ENCODE measurements around the gene AGAP1. TPM values are rescaled to one million over a fixed set of nuclear protein-coding genes. Genes with fewer than 3 reads are reported as not detected.

Gene AGAP1
- total RNA-seq, 1 experiment from 2014 or later = 14.8 TPM

DNA sequence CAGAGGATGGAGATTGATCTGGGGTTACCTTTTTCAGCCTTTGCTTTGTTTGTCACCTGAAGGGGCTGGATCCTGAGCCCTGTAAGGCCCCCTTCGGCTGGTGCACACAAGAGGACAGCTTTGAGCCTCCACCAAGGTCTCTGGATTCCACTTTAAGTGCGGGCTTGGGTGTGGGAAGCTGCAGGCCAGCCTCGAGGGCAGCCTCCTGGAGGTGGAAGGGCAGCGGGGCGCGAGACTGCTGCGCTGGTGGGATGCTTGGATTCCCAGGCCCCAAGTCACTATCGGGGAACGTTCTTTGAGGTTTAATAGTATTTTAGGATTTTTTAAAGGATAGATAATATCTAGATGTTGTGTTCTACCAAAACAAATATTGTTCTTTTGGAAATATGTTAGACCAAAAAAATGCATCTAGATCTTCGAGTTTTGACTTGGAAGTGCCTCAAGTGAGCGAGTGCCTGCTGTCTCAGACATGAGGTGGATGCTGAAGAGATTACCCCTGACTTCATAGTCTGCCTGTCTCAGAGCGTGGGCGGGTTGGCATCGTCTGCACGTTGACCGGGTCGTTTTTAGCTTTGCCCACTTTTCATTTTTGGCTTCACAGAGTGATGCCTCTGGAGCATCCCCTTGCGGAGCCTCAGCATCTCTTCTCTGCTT is 113.8 kb downstream of the AGAP1 start:
- no peak for DNase-seq (ENCODE audit: low read depth)

DNA sequence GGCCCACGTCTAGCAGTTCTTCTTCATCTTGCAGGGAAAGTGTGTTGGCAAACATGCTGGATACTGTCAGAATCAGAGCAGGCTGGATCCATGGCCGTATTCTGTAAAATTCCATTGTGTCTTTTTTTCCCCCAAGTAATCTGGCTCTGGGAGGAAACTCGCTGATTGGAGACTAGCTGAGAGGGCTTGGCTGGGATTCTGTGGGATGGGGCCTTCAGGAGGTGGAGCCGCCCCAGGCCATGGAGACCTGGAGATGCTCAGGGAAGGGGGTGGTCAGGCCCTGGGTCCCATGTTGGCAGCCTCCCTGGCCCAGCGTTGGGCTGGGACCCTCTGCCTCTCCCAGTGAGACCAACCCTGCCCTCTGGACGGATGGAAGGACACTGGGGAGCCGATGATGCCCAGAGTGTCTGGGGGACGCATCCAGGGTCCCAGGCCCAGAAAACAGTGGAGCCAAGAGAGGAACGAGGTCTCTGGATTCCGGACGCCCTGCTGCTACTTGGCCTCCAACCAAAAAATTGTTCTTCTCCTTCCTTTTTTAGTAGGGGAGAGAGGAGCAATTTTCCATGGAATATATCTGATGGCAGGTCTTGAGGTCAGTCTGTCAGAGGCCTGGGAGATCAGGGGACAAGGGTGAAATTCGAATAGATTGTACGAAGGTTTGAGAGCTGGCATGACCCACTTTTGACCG is 114.5 kb downstream of the AGAP1 start:
- DNase-seq (ENCODE audit: low read depth) = no peak

DNA sequence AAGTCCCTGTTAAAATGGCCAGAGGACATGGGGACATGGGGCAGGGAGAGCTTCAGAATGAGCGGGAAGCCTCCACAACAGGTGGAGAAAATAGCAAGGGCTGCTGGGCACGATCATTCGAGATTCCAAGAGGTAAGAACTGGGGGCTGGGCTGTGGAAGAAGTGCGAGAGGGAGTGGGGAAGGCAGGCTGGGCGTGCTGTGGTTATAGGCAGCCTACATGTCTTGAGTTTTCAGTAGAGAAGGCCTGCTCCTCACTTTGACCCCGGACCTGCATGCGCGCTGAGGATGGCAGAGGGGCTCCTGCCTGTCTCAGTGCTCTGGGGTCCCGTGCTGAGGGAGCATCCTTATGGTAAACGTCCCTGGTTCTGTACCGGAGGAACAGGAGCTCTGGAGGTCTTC is 115.5 kb downstream of the AGAP1 start:
- no peak for DNase-seq (ENCODE audit: low read depth)

DNA sequence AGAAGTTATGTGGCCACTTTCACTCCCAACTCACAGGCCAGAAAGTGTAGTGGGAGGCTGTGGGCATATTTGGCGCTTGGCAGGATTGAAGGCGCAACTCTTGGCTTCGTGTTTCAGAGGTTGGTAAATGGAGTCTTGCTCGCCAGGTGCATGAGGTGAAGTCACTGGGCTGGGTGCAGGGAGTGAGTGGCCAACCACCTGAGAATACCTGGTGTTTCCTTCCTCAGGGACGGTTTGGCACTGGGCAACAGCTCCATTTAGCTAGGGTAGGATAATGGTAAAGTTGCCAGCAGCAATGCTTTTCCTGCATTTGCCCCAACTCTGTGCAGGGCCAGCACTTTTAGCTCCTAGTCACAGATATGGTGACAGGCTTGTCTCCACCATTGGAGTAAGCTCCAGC is 115.9 kb downstream of the AGAP1 start:
- no peak for DNase-seq (ENCODE audit: low read depth)

DNA sequence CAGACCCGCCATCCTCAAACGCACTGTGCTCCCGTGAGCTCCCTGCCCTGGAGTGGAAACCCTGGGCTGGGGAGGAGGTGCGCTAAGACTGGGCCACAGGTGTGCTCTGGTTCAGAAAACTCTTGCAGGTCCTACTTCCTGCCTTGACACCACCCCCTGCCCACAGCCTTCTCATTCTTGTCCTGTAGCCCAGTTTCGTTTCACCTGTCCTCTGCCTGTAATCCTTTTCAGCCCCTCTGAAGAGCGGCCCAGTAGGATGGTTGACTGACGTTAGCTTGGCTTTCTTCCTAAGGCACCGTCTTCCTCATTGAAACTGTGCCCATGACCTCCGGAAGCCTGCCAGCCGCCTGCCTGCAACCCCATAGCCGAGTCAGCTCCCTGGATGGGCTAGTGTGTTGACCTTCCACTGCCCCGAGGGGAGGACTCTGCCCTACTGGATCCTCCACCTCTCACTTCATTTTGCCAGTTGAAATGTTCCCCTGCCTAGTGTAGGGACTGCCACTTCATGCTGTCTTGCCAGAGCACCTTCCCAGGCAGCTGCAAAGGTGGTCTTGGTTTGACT is 116.9 kb downstream of the AGAP1 start:
- no peak for DNase-seq (ENCODE audit: low read depth)

DNA sequence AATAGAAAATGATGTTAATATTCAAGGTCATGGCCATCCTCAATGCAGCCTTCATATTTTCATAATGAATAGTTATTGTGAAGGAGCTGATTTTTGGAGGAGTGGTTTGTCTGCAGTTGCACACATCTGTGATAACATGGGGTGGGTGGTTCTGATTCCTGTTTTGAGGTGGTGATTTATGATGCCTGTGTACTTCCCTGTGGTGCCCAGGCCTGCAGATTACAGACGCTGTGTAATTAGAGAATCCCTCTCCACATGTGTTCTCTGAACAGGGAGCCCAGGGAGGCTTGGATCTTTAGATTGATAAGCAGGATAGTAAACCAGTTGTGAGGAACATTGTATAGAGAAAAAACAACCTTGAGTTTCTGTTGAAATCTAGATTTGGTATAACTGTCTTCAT is 117.5 kb downstream of the AGAP1 start:
- DNase-seq (ENCODE audit: low read depth) = no peak

DNA sequence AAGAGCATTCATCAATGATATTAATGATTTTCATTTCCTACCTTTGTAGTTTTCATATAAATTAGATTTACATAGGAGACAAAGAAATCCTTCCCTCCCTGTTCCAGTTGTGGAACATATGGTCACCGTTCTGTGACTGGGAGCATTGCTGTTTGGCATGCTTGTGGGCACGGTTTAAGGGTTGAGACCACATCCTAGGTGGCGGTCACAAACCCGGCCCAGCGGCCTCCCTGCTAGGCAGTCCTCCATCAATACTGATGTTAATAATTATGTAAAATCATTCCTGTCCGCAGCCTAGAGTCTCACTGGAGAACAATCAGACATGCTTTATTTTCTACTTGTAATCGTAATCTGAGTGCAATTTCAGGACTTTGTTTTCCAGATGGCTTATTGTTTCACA is 117.9 kb downstream of the AGAP1 start:
- no peak for DNase-seq (ENCODE audit: low read depth)

DNA sequence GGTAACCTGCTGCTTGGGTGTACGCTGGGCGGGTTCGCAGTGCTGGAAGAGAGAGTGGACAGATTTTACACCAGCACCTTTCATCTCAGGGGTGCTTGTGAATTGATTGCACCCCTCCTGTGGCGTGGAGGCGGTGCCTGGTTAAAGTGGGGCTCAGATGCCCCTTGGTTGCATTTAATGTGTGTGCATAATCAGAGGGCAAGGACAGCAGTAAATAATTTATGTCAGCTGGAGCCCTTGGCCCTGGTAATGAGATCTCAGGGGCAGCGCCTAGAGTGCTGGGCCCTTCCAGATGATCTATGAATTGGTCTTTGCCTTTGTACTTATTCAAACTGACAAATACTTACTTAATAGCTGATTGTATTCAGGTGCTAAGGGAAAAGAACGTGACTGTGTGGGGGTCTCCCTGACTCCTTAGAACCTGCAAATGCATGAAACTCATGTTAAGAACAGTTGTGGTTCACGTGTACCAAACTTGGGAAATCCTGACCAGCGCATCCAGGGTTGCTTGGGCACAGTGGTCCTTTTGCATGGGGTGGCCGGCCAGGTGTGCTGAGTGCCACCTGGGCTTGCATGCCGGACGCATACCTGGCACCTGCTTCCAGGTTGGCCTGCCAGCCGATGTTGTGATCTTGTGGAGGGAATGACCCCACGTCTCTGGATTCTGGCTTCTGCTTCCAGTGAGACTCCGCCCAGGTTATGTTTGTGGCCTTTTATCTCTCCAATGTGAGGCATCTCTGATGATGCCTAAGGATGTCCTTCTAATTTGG is 118.5 kb downstream of the AGAP1 start:
- no peak for DNase-seq (ENCODE audit: low read depth)

DNA sequence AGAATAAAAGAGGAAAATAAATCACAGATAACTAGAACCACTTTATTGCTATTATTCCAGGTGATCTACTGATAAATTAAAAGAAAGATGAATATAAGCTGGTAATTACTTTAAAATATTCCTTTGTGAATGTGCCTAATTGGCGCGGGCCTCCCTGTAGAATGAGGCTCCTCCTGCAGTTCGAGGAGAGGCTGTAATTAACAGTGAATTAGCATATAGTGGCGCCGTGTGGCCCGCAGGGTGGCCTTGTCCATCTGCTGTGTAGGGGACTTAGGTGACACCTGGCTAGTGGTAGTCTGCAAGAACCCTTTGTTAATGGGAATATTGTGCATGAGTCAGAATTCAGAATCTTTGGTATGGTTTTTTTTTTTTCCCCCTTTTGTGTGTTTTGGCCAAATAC is 119.8 kb downstream of the AGAP1 start:
- DNase-seq (ENCODE audit: low read depth) = no peak

DNA sequence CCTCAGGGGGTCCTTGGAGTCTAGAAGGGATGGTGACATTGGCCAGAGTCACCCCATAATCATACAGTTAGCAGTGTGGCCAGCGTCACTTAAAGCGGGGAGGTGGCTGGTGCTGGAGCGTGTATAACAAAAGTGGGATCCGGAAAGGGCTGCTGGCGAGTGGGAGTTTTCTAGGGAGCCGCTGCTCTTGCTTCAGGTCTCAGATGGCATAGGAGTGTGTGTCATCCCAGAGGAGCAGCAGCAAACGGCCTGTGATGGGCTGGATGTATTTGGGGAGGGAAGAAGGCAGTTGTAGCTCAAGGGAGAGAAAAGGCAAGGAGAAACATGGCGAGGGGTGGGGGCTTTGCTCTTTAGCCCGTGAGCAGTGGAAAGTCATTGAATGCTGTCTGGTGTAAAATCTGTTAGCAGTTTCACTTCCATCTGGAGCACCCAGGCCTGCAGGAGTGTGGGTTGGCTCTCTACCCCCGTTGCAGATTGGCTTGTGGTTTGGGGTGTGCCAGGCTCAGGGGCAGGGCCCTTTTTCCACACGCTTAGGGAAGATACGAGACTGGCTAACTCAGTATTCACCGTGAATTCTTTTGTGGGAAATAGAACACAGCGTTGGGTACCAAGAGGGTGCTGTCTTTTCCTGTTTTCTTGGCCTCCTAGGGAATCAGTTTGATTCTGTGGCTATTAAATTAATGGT is 120.5 kb downstream of the AGAP1 start:
- DNase-seq (ENCODE audit: low read depth) = no peak

DNA sequence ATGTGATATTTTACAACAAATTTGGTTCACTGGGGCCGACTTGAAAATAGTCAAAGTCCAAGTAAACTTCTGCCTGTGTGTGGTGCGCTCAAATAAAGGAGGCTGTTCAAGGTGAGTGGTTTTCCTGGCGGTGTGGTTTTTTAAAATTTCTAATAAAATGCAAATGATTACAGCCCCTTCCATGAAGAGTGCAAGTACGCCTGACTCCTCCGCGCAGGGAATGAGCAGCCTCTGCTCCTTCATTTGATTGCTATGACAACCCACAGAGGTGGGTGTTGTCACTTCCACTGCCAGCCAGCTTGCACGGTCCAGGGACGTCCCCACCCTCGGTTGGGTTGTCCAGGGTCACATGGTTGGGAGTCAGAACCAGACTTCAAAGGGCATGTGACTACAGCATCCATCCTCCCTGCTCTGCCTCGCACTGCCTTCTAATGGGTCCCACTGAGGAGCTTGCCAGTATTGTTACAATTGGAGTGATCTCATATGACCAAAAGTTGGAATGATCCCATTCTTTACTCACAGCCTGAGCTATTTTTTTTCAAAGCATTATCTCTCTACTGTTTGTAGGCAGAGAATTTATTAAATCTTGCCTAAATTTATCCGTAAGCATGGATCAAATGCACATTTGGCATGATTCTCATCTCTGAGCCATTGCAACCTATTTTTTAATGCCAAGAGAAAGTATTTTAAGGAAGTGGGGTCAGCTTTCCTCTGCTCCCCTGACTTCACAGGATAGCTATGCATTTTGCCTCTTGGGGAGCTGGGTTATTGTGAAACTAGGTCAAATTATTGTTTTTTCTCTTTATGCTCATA is 121.3 kb downstream of the AGAP1 start:
- DNase-seq (ENCODE audit: low read depth) = no peak

DNA sequence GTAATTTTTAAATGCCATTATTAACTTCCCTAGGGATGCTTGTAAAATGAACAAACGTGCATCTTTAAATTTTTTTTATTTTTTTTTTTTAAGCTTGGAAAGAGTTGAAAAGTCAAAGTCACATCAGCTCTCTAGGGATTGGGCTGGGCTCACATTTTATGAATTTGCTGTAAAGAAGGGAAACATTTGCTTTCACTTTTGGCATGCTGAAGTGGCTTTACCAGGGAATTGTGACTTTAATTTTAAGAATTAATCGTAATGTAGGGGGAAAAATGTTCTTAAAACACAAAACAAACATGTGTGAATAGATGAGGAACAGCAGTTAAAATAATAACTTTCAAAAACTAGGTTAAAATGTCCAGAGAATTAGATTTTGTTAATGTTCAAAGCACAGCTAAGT is 123.0 kb downstream of the AGAP1 start:
- DNase-seq (ENCODE audit: low read depth) = no peak

DNA sequence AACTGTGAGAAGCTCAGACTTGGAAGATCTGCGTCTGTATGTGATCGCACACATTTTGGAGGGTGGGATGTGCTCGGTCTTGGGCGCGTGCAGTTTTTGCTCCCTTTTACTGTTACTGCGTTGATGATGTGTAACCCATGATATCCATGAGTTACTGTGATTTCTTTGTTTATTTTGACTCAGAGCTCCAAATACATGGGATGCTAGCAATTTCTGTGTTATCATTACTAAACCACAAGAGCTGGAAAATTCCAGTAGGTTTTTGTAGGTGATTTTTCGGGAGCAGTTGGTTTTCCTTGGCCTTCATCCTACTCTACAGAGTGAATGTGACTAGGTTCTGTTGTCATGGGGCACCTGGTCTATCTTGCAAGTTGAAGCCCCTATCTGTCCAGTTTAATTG is 124.2 kb downstream of the AGAP1 start:
- peak; percentile 34 for DNase-seq (ENCODE audit: low read depth)

DNA sequence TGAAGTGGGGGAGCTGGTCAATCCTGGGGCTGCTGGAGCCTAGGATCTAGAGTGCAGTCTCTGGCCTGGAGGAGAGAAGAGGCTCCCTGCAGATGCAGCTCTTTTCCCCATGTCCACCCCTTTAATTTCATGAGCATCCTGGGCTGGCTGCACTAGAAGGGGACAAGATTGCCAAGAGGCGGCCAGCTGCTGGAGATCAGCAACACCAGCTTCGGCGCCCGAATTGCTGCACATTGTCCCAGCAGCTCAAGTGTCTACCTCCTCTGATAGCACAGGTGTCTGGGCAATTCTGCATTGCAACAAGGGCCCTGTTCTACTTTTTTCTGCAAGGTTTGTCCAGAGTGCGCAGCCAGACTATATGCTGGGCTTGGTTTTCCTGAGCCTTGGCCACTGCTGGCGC is 125.7 kb downstream of the AGAP1 start:
- DNase-seq (ENCODE audit: low read depth) = no peak

DNA sequence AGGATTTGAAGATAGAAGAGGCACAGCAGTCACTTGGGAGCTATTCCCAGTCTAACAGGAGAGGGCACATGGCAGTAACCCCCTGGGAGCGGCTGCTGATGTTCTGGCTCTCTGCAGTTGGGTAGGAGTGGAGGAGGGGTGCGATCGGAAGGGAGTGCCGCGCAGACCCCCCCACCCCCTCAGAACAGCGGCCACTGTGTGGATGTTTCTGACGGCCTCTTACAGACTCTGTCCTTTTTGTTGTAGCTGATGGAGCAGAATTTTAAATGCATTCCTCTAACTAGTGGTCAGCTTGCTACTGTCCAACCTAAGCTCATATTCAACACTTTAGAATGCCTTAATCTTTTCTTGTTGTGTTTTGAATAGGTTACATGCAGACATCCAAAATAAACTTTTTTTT is 127.9 kb downstream of the AGAP1 start:
- no peak for DNase-seq (ENCODE audit: low read depth)

DNA sequence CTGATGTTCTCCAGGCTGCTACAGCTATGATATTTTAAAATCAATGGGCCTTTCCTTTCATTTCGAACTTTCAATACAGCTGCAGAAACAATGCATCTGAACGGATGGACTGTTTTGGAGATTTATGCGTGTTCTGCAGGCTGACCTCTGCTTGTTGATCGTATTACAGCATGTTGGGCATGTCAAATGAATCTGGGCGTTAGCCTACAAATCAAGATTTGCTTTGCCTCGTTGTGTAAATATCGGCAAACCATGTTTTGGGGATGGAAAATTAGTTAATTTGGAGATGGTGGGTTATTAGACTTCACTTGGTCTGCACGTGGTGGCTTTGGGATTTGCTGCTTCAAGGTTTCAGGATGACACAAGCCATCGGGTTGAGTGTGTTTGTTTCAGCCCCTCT is 129.3 kb downstream of the AGAP1 start:
- DNase-seq (ENCODE audit: low read depth) = no peak

DNA sequence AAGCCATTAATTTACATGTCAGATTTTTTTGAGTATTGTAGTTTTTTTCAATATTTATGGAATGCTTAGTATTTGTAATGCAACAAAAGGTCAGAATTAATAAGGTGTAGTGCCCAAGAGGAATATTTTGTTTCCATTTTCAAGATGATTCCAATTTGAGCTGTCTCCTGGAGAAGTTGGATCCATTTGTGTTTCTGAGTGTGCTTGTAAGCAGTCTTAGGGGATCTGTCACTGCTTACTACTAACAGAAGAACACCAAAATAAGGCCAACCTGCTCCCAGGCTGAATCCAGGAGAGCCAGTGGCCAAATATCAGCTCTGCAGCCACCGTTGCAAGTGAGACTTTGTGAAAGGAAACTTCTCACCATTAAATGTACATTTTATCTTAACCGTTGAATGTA is 129.9 kb downstream of the AGAP1 start:
- DNase-seq (ENCODE audit: low read depth) = no peak

DNA sequence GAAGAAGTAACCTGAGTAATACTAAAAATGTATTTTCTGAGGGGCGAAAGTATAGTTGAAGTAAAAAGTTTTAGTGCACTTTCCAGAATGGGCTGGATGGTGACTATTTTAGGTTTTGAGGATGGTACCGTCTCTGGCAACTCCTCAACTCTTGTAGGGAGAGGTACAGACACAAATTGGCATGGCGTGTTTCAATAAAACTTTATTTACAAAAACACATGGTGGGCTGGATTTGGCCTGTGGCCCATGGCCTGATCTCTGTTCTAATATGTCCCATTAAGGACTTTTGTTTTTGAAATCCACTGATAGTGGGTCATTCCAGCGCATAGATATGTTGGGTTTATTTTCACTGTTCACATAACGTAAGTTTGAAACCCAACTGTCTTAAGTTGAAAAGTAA is 132.8 kb downstream of the AGAP1 start:
- DNase-seq (ENCODE audit: low read depth) = no peak

DNA sequence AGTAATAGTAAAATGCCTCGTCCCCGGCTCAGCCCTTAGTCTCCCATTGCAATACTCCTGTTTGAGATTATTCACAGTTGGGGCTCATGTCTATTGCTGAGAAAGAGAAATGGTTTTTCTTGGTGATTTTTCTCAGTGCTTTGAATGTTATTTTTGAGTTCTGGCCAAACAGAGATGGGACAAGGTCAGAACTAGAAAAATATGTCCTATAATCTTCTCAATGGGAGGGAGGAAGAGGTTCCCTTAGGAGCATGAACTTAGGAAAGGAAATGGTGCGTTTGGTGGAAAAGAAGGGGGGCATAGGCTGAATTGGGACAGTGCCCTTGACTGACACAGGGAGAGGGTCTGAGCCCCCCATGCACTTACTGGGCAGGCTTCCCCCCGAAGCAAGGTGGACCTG is 133.8 kb downstream of the AGAP1 start:
- DNase-seq (ENCODE audit: low read depth) = no peak

DNA sequence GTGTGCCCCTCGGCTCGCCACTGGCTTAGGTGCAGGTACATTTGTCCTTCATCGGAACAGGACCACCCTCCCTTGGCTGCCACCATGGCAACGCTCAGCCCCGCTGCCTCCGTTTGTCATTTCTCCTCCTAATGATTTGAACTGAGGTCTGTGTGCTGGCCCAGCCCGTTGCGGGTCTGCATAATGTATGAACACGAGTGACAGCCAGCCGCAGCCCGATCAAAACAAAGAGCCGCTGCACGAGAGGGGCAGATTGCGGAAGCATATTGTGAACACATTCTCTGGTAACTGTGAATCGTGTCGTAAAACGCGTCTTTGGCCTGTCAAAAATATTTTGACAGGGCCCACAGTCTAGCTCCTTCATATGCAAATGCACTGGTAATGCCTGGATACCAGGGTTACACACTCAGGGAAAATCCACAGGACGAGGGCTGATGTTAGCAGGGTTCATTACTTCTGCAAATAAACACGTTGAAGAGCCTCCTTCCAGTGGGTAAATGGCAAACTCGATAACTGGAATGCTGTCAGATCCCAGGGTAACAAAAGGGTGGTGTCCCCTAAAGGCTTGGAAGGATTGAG is 137.0 kb downstream of the AGAP1 start:
- DNase-seq (ENCODE audit: low read depth) = no peak

Data from HT1080 (cell line).